Right cardiac atrium (tissue), 5 donors: ENCODE measurements around the gene SAMM50. TPM values are rescaled to one million over a fixed set of nuclear protein-coding genes. Genes with fewer than 3 reads are reported as not detected.
A peak's percentile ranks its signal among the peaks of the same experiment; 100 is the strongest.

Experiments
- ATAC-seq, 2 donors: fragments of 200-7000 bp; cut with Tn5 transposase; one replicate each; pipeline versions ENCODE4 v1.8.0 to v1.9.1; 2020; ENCODE audit warnings: moderate library complexity in 2 of 2, mild to moderate bottlenecking in 1 of 2
- DNase-seq, 3 donors: peaks; one replicate each; pipeline ENCODE4 v3.0.0-alpha.2; 2020
- H3K27ac ChIP-seq: one replicate; pipeline ENCODE4 v1.5.1; 2013; ENCODE audit warnings: mild to moderate bottlenecking, low read length, control low read depth, moderate library complexity
- H3K27me3 ChIP-seq: one replicate; pipeline ENCODE4 v1.6.1; 2013; ENCODE audit not compliant: control insufficient read depth, insufficient read depth
- H3K4me1 ChIP-seq: one replicate; pipeline ENCODE4 v1.6.1; 2013; ENCODE audit warnings: low read length; ENCODE audit not compliant: control insufficient read depth, insufficient read depth
- H3K4me3 ChIP-seq: one replicate; pipeline ENCODE4 v1.5.1; 2013; ENCODE audit warnings: low read length, control low read depth
- H3K9me3 ChIP-seq: one replicate; pipeline ENCODE4 v1.6.1; 2013; ENCODE audit warnings: low read length; ENCODE audit not compliant: control insufficient read depth
- WGBS: extraction: QIAGEN DNeasy Blood & Tissue Kit; methylation state at CpG from one replicate; pipeline ENCODE4 v1.1.7; 2013; 5-methylcytosine and 5-hydroxymethylcytosine counted together
- intact Hi-C, 4 donors: fragments of 100-400 bp; cut with DNase I; formaldehyde crosslinking; loops; one replicate each; pipeline versions ENCODE4 v1.11.0 to v1.14.0; 2022 to 2023
- long read RNA-seq, 4 donors: library from polyadenylated mRNA; unstranded; transcript quantifications; one replicate each; pipeline ENCODE4 v2.0.0, GENCODE V29; 2020 to 2021
- polyA plus RNA-seq: library from polyadenylated mRNA; stranded (reverse); fragments of 200-250 nt; gene quantifications from one replicate; pipeline ENCODE4 v1.2.3, GENCODE V29; 2013
- total RNA-seq, 4 donors: library from RNA; stranded (reverse); fragmentation: NEBNext Ultra II Directional; extraction: Animal tissue kit (Norgen Biotek cat#: 25700); gene quantifications; one replicate each; pipeline ENCODE4 v1.2.1, GENCODE V29; 2021
- donor health status: healthy with polysubstance abuse.
- donor health status: DM: no; HTN: yes; CAD: no.
- donor health status: DM: no; HTN: no; CAD: no.
- donor health status: DM: no; HTN: yes; CAD: no; lungs with severe emphysema.
- donor health status: DM: yes; HTN: yes; CAD: no.

SAMM50 gene
- 10 to 100 TPM; 53.3 to 65.3 (median 61.2) TPM for total RNA-seq
- 48.0 TPM for polyA plus RNA-seq
- long read RNA-seq, donor 1, transcript SAMM50-201 (15 exons, 1,717 nt): major isoform, 144 of 175 reads
- long read RNA-seq, donor 1, partial matches to known transcripts: 26 of 175 reads
- long read RNA-seq, donor 1, other reads (novel, unspliced or antisense): 4 of 175 reads
- long read RNA-seq, donor 2, transcript SAMM50-201 (15 exons, 1,717 nt): major isoform, 78 of 98 reads
- long read RNA-seq, donor 2, partial matches to known transcripts: 19 of 98 reads
- long read RNA-seq, donor 2, other reads (novel, unspliced or antisense): 1 of 98 reads
- long read RNA-seq, donor 3, transcript SAMM50-201 (15 exons, 1,717 nt): major isoform, 376 of 424 reads
- long read RNA-seq, donor 3, partial matches to known transcripts: 31 of 424 reads
- long read RNA-seq, donor 3, other reads (novel, unspliced or antisense): 17 of 424 reads
- long read RNA-seq, donor 4, transcript SAMM50-201 (15 exons, 1,717 nt): major isoform, 91 of 107 reads
- long read RNA-seq, donor 4, partial matches to known transcripts: 10 of 107 reads
- long read RNA-seq, donor 4, other reads (novel, unspliced or antisense): 6 of 107 reads

DNA sequence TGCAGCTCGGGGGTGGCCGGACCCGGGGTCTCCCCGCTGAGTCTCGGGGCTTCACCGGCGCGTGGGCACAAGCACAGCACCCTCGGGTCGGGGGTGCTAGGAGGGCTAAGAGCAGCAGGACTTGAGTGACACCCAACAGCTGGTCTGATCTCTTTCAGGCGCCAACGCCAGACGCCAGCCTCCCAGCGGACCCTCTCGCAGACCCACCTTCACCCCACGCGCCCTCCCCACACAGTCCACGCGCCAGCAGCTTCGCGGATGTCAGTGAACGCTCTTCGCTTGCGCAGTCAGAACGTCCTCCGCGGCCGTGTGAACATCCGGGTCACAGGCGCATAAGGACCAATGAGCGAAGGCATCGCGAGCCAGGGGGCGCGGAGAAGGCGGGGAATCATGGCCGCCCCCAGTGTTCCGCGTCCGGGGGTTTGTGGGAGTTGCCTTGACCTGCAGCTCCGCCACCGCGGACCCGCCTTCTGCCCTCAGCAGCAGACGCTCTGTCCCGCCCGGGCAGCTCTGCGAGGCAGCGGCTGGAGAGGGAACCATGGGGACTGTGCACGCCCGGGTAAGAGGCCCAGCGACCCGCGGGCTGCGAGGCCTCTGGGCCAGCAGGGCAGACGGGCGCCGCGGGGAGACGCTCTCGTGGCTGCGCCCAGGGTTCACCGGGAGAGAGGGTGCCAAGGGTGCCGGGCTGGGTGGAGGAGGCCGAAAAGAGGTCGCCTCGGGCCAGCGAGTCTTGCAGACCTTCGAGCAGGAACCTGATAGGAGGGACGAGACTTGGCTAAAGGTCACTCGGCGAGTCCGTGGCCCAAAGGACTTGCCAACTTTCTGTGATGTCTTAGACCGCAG, at the start of gene SAMM50:
Gene SAMM50, plus strand, starts transcription at position 403 of the 843 bp plus-strand sequence. Its CDS starts 136 bp downstream, at position 539.
- Histone ChIP-seq H3K9me3 (no peaks in the 10 kb centered on the region), H3K27ac (peak within 1 kb of the TSS; percentile 77), H3K4me3 (peak within 1 kb of the TSS; percentile 69), H3K4me1 (peaks cover 6% of the 10 kb centered on the region), H3K27me3 (no peaks in the 10 kb centered on the region)
- ATAC-seq: peak; percentile 99
- intact Hi-C loops: no loop called here
- DNase-seq: peak; percentile 96 to 98 (median 97)
- under 1% methylated on average over 74 of the region's 74 CpGs for WGBS

DNA sequence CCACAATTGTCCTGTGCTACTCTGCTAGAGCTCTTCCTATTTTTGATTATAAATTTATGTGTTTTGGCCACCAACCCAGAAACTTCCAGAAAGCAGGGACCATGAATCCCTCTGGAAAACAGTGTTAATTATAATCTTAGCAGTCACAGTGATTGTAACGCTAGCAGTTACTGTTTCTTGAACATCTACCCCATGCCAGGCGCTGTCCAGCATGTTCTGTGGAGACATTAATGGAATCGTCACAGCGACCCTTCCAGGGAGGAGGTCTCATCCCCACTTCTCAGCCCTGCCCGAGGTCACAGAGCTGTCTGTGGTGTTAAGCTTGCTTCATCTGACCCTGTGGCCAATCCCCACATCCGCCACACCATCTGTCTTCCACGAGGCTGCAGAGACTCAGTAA, 49.6 kb upstream of the SAMM50 start:
- 39% methylated on average over 7 of the region's 7 CpGs for WGBS
- DNase-seq: no peak

GRCh38 chr22:43909708-43910107, 45.5 kb upstream of the SAMM50 start:
- ATAC-seq (no peak), DNase-seq (no peak)
- H3K4me3 ChIP-seq: no peak overlapping the region
- WGBS: 73% methylated on average over 1 of the region's 1 CpG
- no peaks in the 10 kb centered on the region for H3K4me1 ChIP-seq
- no peaks in the 10 kb centered on the region for H3K9me3 ChIP-seq
- no peak overlapping the region for H3K27ac ChIP-seq
- intact Hi-C loops: no loop called here
- H3K27me3 ChIP-seq: no peaks in the 10 kb centered on the region

More for the DNA sequence above, 49.6 kb upstream of the SAMM50 start:
- Histone ChIP-seq H3K27ac (no peak overlapping the region), H3K27me3 (no peaks in the 10 kb centered on the region), H3K9me3 (no peaks in the 10 kb centered on the region), H3K4me3 (no peak overlapping the region), H3K4me1 (no peaks in the 10 kb centered on the region)
- no peak for ATAC-seq
- intact Hi-C loops: no loop called here

- intact Hi-C loops: no loop called here
- H3K9me3 ChIP-seq: no peaks in the 10 kb centered on the region
- DNase-seq (no peak), ATAC-seq (no peak)
- H3K4me1 ChIP-seq: no peaks in the 10 kb centered on the region
- WGBS: 60% methylated on average over 6 of the region's 6 CpGs
- H3K27me3 ChIP-seq: no peaks in the 10 kb centered on the region
- H3K27ac ChIP-seq: no peak overlapping the region
- no peak overlapping the region for H3K4me3 ChIP-seq
Observed at GRCh38 chr22:43910178-43910695, 45.0 kb upstream of the SAMM50 start.

DNA sequence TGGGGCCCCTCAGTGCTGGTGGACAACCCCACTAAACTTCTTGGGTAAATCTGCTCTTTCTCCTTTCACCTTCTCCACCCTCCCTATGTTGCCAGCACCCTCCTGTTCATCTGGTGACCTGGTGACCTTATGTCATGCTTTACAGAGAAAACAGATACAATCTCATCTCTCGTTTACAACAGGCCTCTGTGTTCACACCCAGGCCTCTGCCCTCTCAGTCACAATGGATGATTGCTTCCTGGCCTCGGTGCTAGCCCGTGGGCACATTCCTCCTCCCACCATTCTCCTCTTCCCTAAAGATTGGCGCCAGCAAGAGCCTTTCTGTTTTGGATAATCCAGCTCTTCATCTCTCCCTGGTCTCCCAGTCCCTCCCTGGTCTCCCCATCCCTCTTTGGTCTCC, 43.9 kb upstream of the SAMM50 start:
- H3K4me1 ChIP-seq: no peaks in the 10 kb centered on the region

DNA sequence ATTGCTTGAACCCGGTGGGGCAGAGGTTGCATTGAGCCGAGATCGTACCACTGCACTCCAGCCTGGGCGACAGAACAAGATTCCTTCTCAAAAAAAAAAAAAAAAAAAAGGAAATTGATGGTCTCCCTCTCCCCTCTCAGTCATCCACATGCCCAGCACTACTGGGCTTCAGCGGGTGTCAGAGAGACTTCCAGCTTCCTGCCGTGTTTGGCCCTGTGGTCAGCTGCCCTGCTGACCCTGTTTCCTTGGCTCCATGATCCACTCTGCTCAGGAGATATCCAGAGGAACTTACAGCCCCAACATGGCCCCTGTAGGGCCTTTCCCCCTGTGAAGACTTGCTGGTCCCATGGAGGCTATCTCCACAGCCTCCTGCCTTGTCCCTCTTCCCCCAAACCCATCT, 37.7 kb upstream of the SAMM50 start:
- no peaks in the 10 kb centered on the region for H3K4me1 ChIP-seq
- H3K9me3 ChIP-seq: no peaks in the 10 kb centered on the region
- no peak for ATAC-seq
- H3K4me3 ChIP-seq: no peak overlapping the region
- 74% methylated on average over 6 of the region's 6 CpGs for WGBS
- H3K27me3 ChIP-seq: no peaks in the 10 kb centered on the region
- no peak overlapping the region for H3K27ac ChIP-seq
- intact Hi-C loops: no loop called here
- DNase-seq: no peak

More for the DNA sequence above, 43.9 kb upstream of the SAMM50 start:
- no peak for ATAC-seq
- no peaks in the 10 kb centered on the region for H3K27me3 ChIP-seq
- H3K9me3 ChIP-seq: no peaks in the 10 kb centered on the region
- no peak overlapping the region for H3K4me3 ChIP-seq
- 26% methylated on average over 4 of the region's 4 CpGs for WGBS
- no peak for DNase-seq
- no peak overlapping the region for H3K27ac ChIP-seq
- intact Hi-C loops: no loop called here

DNA sequence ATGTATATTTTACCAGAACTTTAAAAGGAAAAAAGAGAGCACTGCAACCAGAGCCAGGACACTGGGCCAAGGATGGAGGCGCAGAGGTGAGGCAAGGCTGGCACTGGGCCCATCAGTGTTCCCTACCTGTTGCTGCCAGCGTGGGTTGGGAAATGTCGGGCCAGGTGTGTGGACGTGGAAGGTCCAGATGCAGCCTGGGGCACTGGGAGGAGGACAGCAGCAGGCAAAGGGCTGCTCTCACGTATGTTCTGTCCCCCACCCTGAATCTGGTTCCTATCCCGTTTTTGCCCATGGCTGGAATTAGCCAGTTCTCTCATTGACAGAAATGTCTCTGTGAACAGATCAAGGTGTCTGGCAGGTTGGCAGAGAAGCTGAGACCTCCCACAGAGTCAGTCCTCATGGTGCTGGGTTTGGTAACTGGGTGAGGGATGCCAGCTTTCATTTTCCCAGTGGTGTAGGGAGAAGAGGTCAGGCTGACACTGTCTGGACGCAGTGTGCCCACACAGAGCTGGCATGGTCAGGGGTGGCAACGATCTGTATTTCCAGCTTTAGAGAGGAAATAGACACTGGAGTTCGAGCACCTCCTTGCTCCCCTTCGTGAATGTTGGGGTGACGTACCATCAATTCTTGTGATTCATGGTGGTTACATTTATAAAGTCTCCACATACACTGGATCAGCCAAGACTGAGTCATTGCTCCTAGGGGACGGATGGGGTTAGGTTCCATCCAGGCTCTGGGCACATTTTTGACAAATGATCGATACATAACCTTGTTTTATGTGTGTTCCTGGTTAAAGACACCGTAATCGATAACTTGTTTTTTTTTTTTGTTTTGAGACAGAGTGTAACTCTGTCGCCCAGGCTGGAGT, 35.9 kb upstream of the SAMM50 start:
- intact Hi-C loops: no loop called here
- no peak for ATAC-seq
- H3K27me3 ChIP-seq: no peaks in the 10 kb centered on the region
- H3K4me1 ChIP-seq: no peaks in the 10 kb centered on the region
- H3K9me3 ChIP-seq: no peaks in the 10 kb centered on the region
- no peak overlapping the region for H3K27ac ChIP-seq
- 80% methylated on average over 16 of the region's 16 CpGs for WGBS
- no peak overlapping the region for H3K4me3 ChIP-seq
- no peak for DNase-seq

DNA sequence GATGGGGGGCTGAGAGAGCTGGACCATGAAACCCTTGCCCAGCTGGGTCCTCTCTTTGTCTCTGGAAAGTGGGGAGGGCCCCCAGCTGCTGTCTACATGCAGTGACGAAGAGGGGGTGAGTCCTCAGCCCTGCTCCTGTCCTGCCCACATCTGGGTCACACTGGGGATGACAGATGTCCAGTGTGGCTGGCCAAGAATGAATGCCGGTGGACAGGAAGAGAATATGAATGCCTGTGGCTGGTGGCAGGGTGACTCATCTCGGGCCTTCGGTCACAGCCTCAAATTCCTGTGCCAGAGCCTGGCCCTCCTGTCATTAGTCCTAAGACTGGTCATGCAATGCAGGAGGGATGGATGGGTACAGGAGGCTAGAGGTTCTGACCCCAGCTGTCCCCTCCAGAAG, 33.9 kb upstream of the SAMM50 start:
- 35% methylated on average over 4 of the region's 4 CpGs for WGBS
- H3K4me3 ChIP-seq: no peak overlapping the region
- DNase-seq (no peak), ATAC-seq (no peak)
- intact Hi-C loops: no loop called here
- H3K9me3 ChIP-seq: no peaks in the 10 kb centered on the region
- no peak overlapping the region for H3K27ac ChIP-seq
- no peaks in the 10 kb centered on the region for H3K27me3 ChIP-seq
- no peaks in the 10 kb centered on the region for H3K4me1 ChIP-seq

DNA sequence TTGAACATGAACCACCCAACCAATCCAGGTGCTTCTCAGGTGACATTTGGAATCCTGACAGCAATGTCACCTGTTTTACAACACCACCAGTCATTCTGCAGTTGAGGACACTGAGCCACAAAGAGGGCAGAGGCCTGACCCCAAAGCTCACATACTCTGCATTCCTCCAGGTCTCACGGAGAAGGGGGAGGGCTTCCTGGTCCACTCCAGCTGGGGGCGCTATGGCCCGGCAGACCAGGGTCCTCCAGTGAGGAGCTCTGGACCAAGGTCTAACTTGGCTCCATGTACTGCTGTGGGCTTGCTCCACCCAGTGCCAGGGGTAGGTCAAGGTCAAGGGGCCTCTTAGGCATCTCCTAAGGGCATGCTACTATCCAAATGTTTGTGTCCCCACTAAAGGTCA, 33.1 kb upstream of the SAMM50 start:
- Histone ChIP-seq H3K27me3 (no peaks in the 10 kb centered on the region), H3K4me1 (no peaks in the 10 kb centered on the region), H3K27ac (no peak overlapping the region), H3K4me3 (no peak overlapping the region), H3K9me3 (no peaks in the 10 kb centered on the region)
- DNase-seq (no peak), ATAC-seq (no peak)
- 78% methylated on average over 3 of the region's 3 CpGs for WGBS
- intact Hi-C loops: no loop called here

DNA sequence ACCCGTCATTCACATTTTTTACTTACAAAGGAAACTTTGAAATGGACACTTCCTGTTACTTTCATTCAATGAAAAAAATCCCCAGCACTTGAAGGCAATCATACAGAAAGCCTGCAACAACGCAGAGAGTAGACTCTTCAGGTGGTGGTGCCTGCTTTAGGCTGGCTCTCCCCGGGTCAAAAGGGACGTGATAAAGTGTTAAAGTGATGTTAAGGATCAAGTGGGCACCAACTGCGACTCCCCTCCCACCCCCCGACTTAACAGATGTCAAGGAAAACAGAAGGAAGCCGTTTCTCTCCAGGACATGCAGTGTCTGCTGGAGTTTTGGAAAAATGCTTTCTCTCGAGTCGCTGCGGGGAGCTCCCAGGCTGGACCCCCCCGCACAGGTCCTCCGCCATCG, 32.1 kb upstream of the SAMM50 start:
- DNase-seq (no peak), ATAC-seq (no peak)
- no peaks in the 10 kb centered on the region for H3K9me3 ChIP-seq
- intact Hi-C loops: no loop called here
- no peaks in the 10 kb centered on the region for H3K27me3 ChIP-seq
- 3% methylated on average over 13 of the region's 13 CpGs for WGBS
- no peak overlapping the region for H3K27ac ChIP-seq
- H3K4me1 ChIP-seq: no peaks in the 10 kb centered on the region
- H3K4me3 ChIP-seq: peak overlapping the region; percentile 33
